ENCODE results near the gene VGLL4.

DNA sequence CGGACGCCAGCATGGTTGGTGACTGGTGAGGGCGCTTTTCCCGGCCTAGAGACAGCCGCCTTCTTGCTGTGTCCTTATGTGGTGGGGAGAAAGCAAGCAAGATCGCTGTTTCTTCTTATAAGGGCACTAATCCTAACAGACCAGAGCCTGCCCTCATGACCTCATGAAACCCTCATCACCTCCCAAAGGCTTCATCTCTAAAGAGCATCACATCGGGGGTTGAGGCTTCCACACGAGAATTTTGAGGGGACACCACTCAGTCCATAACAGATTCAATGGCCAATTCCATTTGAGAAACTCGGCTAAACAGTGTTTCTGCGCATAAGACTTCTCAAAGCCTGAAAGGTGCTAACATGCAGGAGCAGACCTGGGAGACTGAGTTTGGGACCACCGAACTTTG, 54.0 kb downstream of the VGLL4 start:
- TF ChIP-seq, protein P1, sequence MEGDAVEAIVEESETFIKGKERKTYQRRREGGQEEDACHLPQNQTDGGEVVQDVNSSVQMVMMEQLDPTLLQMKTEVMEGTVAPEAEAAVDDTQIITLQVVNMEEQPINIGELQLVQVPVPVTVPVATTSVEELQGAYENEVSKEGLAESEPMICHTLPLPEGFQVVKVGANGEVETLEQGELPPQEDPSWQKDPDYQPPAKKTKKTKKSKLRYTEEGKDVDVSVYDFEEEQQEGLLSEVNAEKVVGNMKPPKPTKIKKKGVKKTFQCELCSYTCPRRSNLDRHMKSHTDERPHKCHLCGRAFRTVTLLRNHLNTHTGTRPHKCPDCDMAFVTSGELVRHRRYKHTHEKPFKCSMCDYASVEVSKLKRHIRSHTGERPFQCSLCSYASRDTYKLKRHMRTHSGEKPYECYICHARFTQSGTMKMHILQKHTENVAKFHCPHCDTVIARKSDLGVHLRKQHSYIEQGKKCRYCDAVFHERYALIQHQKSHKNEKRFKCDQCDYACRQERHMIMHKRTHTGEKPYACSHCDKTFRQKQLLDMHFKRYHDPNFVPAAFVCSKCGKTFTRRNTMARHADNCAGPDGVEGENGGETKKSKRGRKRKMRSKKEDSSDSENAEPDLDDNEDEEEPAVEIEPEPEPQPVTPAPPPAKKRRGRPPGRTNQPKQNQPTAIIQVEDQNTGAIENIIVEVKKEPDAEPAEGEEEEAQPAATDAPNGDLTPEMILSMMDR (conservative IDR thresholded peaks at IDR 0.05; ENCODE audit: low read depth, low read length) = no peak
- TF ChIP-seq POLR2A (IDR thresholded peaks at IDR 0.05; ENCODE audit: low read depth, low read length) (no peak), CEBPB (IDR thresholded peaks at IDR 0.05; ENCODE audit: low read depth, low read length) (no peak), FOS (IDR thresholded peaks at IDR 0.05; ENCODE audit: low read depth, low read length) (no peak), BHLHE40 (IDR thresholded peaks at IDR 0.05; ENCODE audit: low read depth, low read length) (no peak), NFE2L2 (IDR thresholded peaks at IDR 0.05; ENCODE audit: low read depth, low read length) (no peak), MAFK (IDR thresholded peaks at IDR 0.05; ENCODE audit: low read depth, low read length) (no peak), SMC3 (IDR thresholded peaks at IDR 0.05; ENCODE audit: low read depth, low read length) (no peak), RCOR1 (IDR thresholded peaks at IDR 0.05; ENCODE audit: insufficient replicate concordance, low read length) (no peak), CHD1 (IDR thresholded peaks at IDR 0.05; ENCODE audit: low read depth, low read length) (no peak), RAD21 (IDR thresholded peaks at IDR 0.05; ENCODE audit: low read length) (no peak)
- TF ChIP-seq, protein P2, sequence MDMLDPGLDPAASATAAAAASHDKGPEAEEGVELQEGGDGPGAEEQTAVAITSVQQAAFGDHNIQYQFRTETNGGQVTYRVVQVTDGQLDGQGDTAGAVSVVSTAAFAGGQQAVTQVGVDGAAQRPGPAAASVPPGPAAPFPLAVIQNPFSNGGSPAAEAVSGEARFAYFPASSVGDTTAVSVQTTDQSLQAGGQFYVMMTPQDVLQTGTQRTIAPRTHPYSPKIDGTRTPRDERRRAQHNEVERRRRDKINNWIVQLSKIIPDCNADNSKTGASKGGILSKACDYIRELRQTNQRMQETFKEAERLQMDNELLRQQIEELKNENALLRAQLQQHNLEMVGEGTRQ (IDR thresholded peaks at IDR 0.05; ENCODE audit: low read depth, low read length) = no peak

All from IMR-90 (cell line).